ENCODE data around the gene TMEM37. TPM values are rescaled to one million over a fixed set of nuclear protein-coding genes. Genes with fewer than 3 reads are reported as not detected.

The TMEM37 gene
- polyA plus RNA-seq, 3 donors = 6.0 to 77.7 (median 9.2) TPM

GRCh38 chr2:119468154-119468955, 36.7 kb downstream of the TMEM37 start:
- WGBS, 3 donors = 50 to 63% (median 61%) methylated on average over 3 of the region's 3 CpGs
- H3K27ac ChIP-seq (ENCODE audit: low read depth, low read length) = no peak overlapping the region

DNA sequence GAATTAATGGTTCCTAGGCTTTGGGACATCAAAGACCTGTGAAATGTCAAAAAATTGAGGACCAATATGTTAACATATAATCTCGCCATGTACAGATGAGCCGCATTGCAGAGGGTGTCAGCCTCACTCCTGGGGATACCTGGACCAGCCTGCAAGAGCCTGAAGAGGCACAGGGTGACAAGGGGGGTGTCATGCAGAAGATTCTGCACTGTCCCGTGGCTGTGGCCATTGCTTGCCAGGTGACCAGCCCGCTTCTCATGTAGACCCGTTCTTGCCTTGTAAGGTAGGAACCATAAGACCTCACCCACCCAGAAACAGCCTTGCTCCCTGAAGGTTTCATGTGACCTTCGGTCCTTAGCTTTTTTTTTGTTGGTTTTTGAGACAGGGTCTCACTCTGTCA, 37.5 kb downstream of the TMEM37 start:
- 82 to 88% (median 87%) methylated on average over 6 of the region's 6 CpGs for WGBS, 3 donors
- H3K27ac ChIP-seq (ENCODE audit: low read depth, low read length) = no peak overlapping the region

DNA sequence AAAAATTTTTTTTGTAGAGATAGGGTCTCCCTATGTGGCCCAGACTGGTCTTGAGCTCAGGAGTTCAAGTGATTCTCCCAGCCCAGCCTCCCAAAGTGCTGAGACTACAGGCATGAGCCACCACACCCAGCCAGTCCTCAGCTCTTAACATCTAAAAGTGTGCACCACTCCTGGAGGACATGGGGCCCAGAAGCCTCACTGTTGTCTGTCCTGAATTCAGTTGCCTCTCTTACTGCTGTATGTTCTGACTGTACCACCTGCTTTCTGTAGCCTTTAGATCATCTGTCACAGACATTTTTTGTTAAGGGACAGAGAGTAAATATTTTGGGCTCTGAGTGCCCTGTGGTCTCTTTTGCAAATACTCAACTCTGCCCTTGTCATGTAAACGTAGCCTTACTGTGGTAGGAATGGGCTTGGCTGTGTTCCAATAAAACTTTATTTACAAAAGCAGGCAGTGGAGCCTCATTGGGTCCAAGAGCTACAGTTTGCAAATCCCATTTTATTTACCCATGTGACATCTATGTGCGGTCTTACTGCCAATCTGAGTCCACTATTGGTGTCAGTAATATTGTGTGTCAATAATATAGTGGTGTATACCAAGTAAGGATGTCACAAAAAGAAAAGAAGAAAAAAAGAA, 38.1 kb downstream of the TMEM37 start:
- H3K27ac ChIP-seq (ENCODE audit: low read depth, low read length) = no peak overlapping the region
- WGBS, 3 donors = 13 to 80% (median 27%) methylated on average over 2 of the region's 2 CpGs

DNA sequence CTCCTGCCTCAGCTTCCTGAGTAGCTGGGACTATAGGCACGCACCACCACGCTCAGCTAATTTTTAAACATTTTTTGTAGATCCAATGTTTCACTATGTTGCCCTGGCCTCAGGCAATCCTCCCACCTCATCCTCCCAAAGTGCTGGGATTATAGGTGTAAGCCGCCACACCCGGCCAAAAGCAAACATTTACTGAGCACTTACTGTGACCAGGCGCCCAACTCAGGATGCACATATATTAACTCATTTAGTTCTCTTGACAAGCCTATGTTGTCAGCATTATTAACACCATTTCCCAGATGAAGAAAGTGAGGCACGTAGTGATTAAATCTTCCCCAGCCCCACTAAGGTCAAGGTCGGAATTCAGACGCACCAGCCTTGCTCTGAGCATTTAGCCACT, 41.1 kb downstream of the TMEM37 start:
- 90 to 97% (median 93%) methylated on average over 8 of the region's 8 CpGs for WGBS, 3 donors
- H3K27ac ChIP-seq (ENCODE audit: low read depth, low read length) = no peak overlapping the region

DNA sequence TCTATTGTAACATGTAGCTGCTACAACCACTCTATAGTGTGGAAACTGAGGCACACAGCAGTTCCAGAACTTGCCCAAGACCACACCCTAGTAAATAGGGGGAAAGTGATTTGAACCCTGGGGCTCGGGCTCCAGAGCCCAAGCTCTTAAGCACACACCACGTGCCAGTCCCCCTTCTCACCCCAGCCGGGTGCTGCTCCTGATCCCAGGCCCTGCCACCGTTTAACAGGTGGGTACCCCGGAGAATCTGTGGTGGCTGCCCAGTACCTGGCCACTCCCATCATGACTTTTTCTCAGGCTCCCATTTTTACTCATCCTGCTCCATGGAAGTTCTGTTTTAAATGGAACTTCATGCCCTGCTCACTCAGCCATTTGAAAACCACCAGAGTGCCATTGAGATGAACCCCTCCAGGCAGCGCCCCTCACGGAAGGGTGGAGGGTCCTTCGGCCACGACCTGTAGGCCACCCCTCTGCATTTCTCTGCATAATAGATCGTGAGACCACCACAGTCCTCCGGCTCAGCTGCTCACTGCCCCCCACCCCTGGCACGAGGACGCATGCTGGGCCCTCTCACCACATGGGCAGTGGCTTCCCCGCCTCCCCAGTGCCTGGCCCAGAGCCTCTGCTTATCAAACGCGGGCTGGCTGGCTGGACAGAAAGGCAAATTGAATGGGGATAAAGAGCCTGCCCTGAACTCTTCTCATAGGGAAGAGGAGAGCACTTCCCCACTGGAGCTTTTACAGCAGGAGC, 42.1 kb downstream of the TMEM37 start:
- 84 to 90% (median 86%) methylated on average over 16 of the region's 16 CpGs for WGBS, 3 donors
- no peak overlapping the region for H3K27ac ChIP-seq (ENCODE audit: low read depth, low read length)

DNA sequence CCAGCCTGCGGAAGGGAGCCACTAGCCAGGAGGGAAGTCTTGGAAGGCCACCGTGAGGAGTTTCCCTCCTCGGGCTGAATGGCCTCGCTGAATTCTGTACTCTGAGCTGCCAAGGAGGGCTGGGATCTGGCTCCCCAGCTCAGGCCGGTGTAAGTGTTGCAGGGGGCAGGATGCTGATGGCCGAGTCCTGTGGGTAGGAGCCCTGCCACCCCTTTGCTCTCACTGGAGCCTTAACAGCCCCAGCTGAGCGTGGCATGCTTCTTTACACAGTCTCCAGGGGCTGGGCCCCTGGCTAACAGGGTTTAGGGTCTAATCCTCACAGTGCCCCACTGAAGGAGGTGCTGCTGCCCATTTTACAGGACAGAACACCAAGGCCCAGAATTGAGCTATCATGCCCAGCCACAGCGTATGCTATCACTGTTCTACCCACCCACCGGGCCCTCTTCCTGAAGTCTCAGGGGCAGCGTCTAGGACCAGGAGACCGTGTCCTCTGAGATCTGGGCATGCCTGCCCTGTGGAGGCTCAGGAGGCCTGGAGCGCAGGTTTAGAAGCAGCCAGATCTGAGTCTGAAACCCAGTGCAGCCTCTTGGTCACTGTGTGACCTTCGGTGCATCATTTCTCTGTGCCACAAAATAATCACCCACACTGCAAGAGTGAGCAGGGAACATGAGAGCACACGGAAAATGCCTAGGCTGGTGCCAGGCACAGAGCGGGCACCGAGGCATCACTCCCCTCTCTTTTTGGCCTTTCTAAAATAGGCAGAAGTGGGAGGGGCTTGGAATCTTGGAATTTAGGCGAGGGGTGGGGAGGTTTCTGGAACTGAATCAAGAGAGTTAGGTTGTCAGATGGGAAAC, 42.9 kb downstream of the TMEM37 start:
- WGBS, 3 donors = 81 to 91% (median 85%) methylated on average over 17 of the region's 17 CpGs
- H3K27ac ChIP-seq (ENCODE audit: low read depth, low read length) = no peak overlapping the region

GRCh38 chr2:119475225-119475856, 43.7 kb downstream of the TMEM37 start:
- WGBS, 3 donors = 78 to 85% (median 78%) methylated on average over 9 of the region's 9 CpGs
- no peak overlapping the region for H3K27ac ChIP-seq (ENCODE audit: low read depth, low read length)

DNA sequence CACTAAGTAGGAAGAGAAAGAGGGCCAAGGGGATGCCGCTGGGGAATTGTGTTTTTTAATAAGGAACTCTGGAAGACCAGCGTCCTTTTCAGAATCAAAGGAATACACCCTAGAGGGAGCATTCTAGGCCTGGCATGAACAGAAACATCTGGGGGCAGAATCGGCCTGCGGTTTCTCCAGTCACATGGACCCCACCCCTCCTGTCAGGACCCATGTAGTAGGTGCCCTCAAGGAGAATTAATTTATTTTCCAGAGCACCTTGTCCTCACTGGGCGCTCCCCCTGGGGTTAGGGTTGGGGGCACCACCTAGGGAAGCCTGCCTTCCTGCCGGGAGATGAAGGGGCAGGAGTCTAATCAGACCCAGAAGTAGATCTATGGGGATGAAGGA, 44.2 kb downstream of the TMEM37 start:
- H3K27ac ChIP-seq (ENCODE audit: low read depth, low read length) = no peak overlapping the region
- WGBS, 3 donors = 64 to 78% (median 71%) methylated on average over 6 of the region's 6 CpGs

GRCh38 chr2:119476301-119477112, 44.9 kb downstream of the TMEM37 start:
- no peak overlapping the region for H3K27ac ChIP-seq (ENCODE audit: low read depth, low read length)
- 25 to 28% (median 26%) methylated on average over 20 of the region's 20 CpGs for WGBS, 3 donors

DNA sequence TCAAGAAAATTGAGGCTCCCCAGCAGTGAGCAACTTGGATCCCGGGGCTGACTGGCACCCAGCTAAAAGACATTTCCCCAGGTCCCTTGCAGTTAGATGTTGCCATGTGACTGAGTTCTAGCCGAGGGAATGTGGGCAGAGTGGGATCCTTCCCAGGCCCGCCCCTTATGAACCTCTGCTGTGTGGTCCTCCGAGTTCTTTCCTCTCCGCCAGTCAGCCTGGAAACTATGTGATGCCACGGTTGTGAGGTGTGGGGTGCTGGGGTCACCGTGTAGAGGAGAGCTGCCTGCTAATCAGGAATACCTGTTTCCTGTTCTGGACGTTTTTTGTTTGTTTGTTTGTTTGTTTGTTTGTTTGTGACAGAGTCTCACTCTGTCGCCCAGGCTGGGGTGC, 45.5 kb downstream of the TMEM37 start:
- 68 to 72% (median 69%) methylated on average over 9 of the region's 9 CpGs for WGBS, 3 donors
- no peak overlapping the region for H3K27ac ChIP-seq (ENCODE audit: low read depth, low read length)

DNA sequence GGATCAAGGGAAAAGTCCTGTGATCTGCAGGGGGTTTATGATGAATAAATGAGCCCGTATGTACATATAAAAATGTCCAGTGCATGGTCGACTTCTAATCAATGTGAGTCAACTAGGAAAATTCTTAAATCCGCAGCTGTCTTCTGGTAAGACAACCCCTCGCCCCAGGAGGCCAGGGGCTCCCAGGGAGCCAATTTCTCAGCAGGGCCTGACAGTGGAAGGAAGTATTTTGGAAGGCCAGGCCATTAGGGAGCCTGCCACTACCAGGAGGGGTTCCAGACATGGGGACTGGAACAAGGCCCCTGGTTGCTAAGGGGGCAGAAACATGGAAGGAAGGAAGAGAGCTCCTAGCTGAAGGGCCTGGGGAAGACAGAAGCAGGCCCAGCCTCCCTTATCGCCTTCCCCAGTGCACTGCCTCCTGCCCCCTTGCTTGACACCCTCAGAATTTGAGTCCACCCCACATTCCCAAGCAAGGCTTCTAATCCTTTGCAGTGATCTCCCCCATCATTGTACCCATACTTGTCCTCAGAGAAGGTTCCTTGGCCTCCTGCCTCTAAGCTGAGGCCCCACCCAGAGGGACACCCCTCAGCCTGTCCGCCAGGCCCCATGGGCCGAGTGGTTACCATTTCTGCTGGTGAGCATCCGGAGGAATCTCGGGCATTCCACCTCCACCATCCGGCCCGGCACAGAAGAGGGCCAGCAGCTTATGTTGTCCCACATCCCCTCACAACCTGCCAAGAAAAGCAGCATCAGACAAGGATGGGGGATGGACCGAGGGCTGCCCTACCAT, 46.7 kb downstream of the TMEM37 start:
- WGBS, 3 donors = 80 to 91% (median 90%) methylated on average over 12 of the region's 12 CpGs

GRCh38 chr2:119478978-119479295, 47.3 kb downstream of the TMEM37 start:
- H3K27ac ChIP-seq (ENCODE audit: low read depth, low read length) = no peak overlapping the region
- 77 to 88% (median 79%) methylated on average over 3 of the region's 3 CpGs for WGBS, 3 donors

More for the DNA sequence above, 46.7 kb downstream of the TMEM37 start:
- H3K27ac ChIP-seq (ENCODE audit: low read depth, low read length) = no peak overlapping the region

GRCh38 chr2:119480184-119480583, 48.5 kb downstream of the TMEM37 start:
- WGBS, 3 donors = 88 to 94% (median 93%) methylated on average over 5 of the region's 5 CpGs
- H3K27ac ChIP-seq (ENCODE audit: low read depth, low read length) = no peak overlapping the region

DNA sequence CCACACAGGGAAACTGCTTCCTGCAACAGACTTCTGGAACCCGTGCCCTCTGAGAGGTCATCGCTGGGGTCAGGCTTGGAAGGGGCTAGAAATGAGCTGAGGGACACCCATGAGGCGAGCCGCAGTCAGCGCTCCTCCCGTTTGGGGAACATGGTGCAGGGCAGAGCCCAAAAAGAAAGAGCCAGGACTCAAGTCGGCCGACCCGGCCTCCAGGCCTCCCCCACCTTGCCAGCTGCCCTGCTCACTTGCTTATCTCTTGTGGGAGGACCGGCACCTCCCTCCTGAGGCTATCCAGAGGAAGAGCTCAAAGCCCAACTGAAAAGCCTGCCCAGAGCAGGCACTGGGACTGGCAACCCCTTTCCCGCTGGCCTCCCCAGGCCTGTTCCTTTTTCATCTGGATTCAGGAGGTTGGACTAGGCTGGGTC, 49.1 kb downstream of the TMEM37 start:
- WGBS, 3 donors = 56 to 85% (median 80%) methylated on average over 11 of the region's 11 CpGs
- H3K27ac ChIP-seq (ENCODE audit: low read depth, low read length) = no peak overlapping the region

DNA sequence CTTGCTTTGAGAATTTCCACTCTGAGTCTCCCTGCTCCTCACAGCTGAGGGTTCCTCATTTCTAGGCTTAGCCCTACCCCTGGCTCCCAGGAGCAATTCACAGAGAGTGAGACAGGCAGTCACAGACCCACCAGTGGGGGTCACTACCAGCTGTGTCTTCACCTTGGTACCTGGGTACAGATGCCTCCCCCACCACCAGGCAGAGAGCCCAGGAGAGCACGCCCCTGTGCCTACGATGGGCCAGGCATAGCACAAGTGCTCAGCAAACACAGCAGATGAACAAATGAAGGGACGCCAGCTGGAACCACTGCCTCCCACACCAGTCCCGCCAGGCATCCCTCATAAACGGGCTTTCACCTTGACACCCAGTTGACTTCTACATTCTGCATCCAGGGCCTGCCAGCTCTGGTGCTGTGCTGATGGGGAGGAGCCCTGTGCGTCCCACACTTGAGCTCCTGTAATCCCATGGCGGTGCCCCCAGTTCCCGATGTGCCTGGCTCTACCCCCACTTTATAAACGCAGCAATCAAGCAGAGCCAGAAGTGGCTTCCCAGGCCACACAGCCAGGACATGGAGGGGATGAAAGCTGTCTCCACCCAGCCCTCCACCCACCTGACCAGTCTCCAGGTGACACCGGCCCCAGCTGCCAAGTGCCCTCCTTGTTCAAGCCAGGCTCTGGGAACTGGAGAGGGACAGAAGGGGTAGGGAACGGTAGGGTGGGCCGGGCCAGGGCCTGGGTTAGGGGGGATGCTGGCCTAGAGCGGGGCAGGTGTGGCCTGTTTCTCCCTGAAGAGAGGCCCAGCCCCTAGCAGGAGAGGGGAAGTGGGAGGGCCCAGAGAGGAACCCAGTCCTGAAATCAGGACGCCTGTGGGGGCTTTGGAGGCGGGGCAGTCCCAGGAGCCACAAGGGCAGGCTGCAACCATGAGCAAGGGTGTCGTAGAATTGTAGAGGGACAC, 50.1 kb downstream of the TMEM37 start:
- WGBS, 3 donors = 66 to 88% (median 80%) methylated on average over 16 of the region's 16 CpGs
- H3K27ac ChIP-seq (ENCODE audit: low read depth, low read length) = no peak overlapping the region
